Endothelial cell of umbilical vein (primary cell): ENCODE data around the gene IGFBP4. TPM values are rescaled to one million over a fixed set of nuclear protein-coding genes. Genes with fewer than 3 reads are reported as not detected.

Source experiments
- BruUV-seq: library from RNA; stranded (reverse); fragments of 400-500 nt; replicated peaks from 2 replicates; lab custom pipeline; 2021; lab: Mats Ljungman, UMichigan
- CTCF ChIA-PET: fragments of 300-600, 350-600 bp; sonication (Branson Sonifier 250); formaldehyde crosslinking; loops from one replicate; lab custom pipeline; 2021; ENCODE audit warnings: antibody characterized with exemption, inconsistent platforms; lab: Charles Lee
- POLR2A ChIA-PET: fragments of 300-600, 350-600 bp; sonication (Branson Sonifier 250); formaldehyde crosslinking; loops from one replicate; lab custom pipeline; 2021; ENCODE audit warnings: antibody characterized with exemption, inconsistent platforms; lab: Charles Lee
- DNase-seq: peaks from one replicate; pipeline ENCODE4 v3.0.0-alpha.2; 2011; ENCODE audit warnings: low read depth, low spot score
- FAIRE-seq: peaks from 2 replicates; lab custom pipeline; 2011; peaks lifted over from hg19 to GRCh38; lab: Jason Lieb, UNC
- H2AFZ ChIP-seq: 2 replicates; pipeline ENCODE4 v1.6.0; 2012; ENCODE audit warnings: low read depth, low read length, control low read depth, inconsistent platforms
- H3K27ac ChIP-seq: 2 replicates; pipeline ENCODE4 v1.5.1; 2011; ENCODE audit warnings: low read depth, mild to moderate bottlenecking, control low read depth, low read length, moderate library complexity; ENCODE audit not compliant: insufficient read depth
- H3K27me3 ChIP-seq, 2 experiments: 2 replicates each; pipeline versions ENCODE4 v1.6.0 to v1.6.1; 2011; ENCODE audit warnings: low read length in 2 of 2, mixed read lengths in 1 of 2; ENCODE audit not compliant: control insufficient read depth in 2 of 2, insufficient read depth in 2 of 2
- H3K36me3 ChIP-seq, 2 experiments: 2 replicates in 1 of 2; 3 replicates in 1 of 2; pipeline ENCODE4 v1.5.1; 2011; ENCODE audit warnings: low read length in 2 of 2, mild to moderate bottlenecking in 1 of 2, moderate library complexity in 1 of 2; ENCODE audit not compliant: control insufficient read depth in 2 of 2, insufficient read depth in 2 of 2; ENCODE audit errors: extremely low read depth in 1 of 2
- H3K4me1 ChIP-seq: 3 replicates; pipeline ENCODE4 v1.5.1; 2011; ENCODE audit warnings: mild to moderate bottlenecking, low read length; ENCODE audit not compliant: control insufficient read depth, insufficient read depth; ENCODE audit errors: extremely low read depth
- H3K4me2 ChIP-seq: 2 replicates; pipeline ENCODE4 v1.6.1; 2011; ENCODE audit warnings: low read length, control low read depth, mixed read lengths; ENCODE audit not compliant: insufficient read depth
- H3K4me3 ChIP-seq, 3 experiments: fragments of 200-600 bp in 1 of 3; sonication (generic), shearing (Covaris generic) in 1 of 3; replicated peaks in 1 of 3; 2 replicates each; pipeline ENCODE4 v1.5.1; 2011 to 2016; ENCODE audit warnings: control low read depth in 3 of 3, low read length in 3 of 3, mild to moderate bottlenecking in 2 of 3, inconsistent platforms in 1 of 3, low read depth in 1 of 3, moderate library complexity in 1 of 3; ENCODE audit not compliant: insufficient read depth in 1 of 3
- H3K79me2 ChIP-seq: 2 replicates; pipeline ENCODE4 v1.6.0; 2012; ENCODE audit warnings: low read length, inconsistent platforms; ENCODE audit not compliant: control insufficient read depth, insufficient read depth
- H3K9ac ChIP-seq: replicated peaks from 2 replicates; pipeline ENCODE3; 2011; ENCODE audit warnings: low read length, control low read depth; ENCODE audit not compliant: insufficient read depth; ENCODE audit errors: extremely low read depth
- H3K9me1 ChIP-seq: replicated peaks from 3 replicates; pipeline ENCODE4 v1.6.0; 2011; ENCODE audit warnings: mild to moderate bottlenecking, low read length; ENCODE audit not compliant: control insufficient read depth, insufficient read depth; ENCODE audit errors: extremely low read depth
- H3K9me3 ChIP-seq: replicated peaks from 2 replicates; pipeline ENCODE4 v1.5.1; 2012; ENCODE audit warnings: low read length, inconsistent platforms; ENCODE audit not compliant: control insufficient read depth, insufficient read depth
- H4K20me1 ChIP-seq: replicated peaks from 2 replicates; pipeline ENCODE3; 2011; ENCODE audit warnings: mild to moderate bottlenecking, low read length; ENCODE audit not compliant: control insufficient read depth, insufficient read depth; ENCODE audit errors: extremely low read depth
- CTCF ChIP-seq, 2 donors: IDR thresholded peaks; 1 replicate in 1 of 2; 2 replicates in 1 of 2; pipeline ENCODE4 v1.5.1; 2011; ENCODE audit warnings: low read length in 2 of 2, mild to moderate bottlenecking in 2 of 2, moderate library complexity in 2 of 2, control low read depth in 1 of 2, inconsistent platforms in 1 of 2, low read depth in 1 of 2; ENCODE audit not compliant: insufficient read depth in 1 of 2; ENCODE audit errors: extremely low read depth in 1 of 2
- EZH2 ChIP-seq: IDR thresholded peaks from 2 replicates; pipeline ENCODE4 v1.6.1; 2012; ENCODE audit warnings: borderline replicate concordance, low read depth, mild to moderate bottlenecking, moderate library complexity, low read length, inconsistent platforms; ENCODE audit not compliant: severe bottlenecking
- FOS ChIP-seq: IDR thresholded peaks from 2 replicates; pipeline ENCODE4 v1.6.1; 2011; ENCODE audit warnings: mild to moderate bottlenecking, low read length, moderate library complexity, borderline replicate concordance; ENCODE audit not compliant: insufficient read depth
- GATA2 ChIP-seq: IDR thresholded peaks from 2 replicates; pipeline ENCODE4 v1.7.0; 2011; ENCODE audit warnings: low read depth, mild to moderate bottlenecking, moderate library complexity, mixed read lengths, low read length; ENCODE audit not compliant: insufficient read length, insufficient read depth
- JUN ChIP-seq: IDR thresholded peaks from 2 replicates; pipeline ENCODE4 v1.6.1; 2011; ENCODE audit warnings: borderline replicate concordance, low read depth; ENCODE audit not compliant: insufficient read length, insufficient read depth
- MAX ChIP-seq: IDR thresholded peaks from 2 replicates; pipeline ENCODE4 v1.6.1; 2011; ENCODE audit not compliant: insufficient read depth, insufficient read length
- MYC ChIP-seq: IDR thresholded peaks from one replicate; pipeline ENCODE4 v1.6.1; 2011; ENCODE audit warnings: mild to moderate bottlenecking, low read depth, low read length
- POLR2A ChIP-seq: IDR thresholded peaks from 2 replicates; pipeline ENCODE4 v1.6.1; 2012; ENCODE audit warnings: low read depth, mild to moderate bottlenecking, control low read depth, low read length
- POLR2AphosphoS5 ChIP-seq: IDR thresholded peaks from 2 replicates; pipeline ENCODE4 v1.6.1; 2012; ENCODE audit warnings: low read depth, mild to moderate bottlenecking, control low read depth, low read length, moderate library complexity; ENCODE audit not compliant: insufficient read depth
- dilution Hi-C: fragments of 300-500 bp; cut with MboI; formaldehyde crosslinking; loops from one replicate; pipeline ENCODE4 v1.15.0; 2019; ENCODE audit warnings: low sequenced_read_pairs; ENCODE audit not compliant: extremely low pct_ligation_motif_present
- intact Hi-C: fragments of 100-400 bp; cut with micrococcal nuclease; formaldehyde crosslinking; loops from one replicate; pipeline ENCODE4 v1.10.0; 2022
- polyA plus RNA-seq, 4 experiments: library from polyadenylated mRNA; depleted of rRNA in 3 of 4; stranded (reverse) in 3 of 4; unstranded in 1 of 4; fragments of >200 nt; gene quantifications; 2 replicates each; pipeline versions ENCODE4 v1.2.1 to v1.2.3, GENCODE V29; 2011 to 2012; ENCODE audit warnings: missing spikeins in 1 of 4
- total RNA-seq: library from RNA; stranded (reverse); gene quantifications from 2 replicates; pipeline ENCODE4 v1.2.3, GENCODE V29; 2021

IGFBP4 gene
- total and polyA plus RNA-seq, 2 donors (not counting 3 experiments of a cell fraction or from before 2014, with no cell fraction given), result 377 to 618 TPM

GRCh38 chr17:40399185-40399584 lies 44.1 kb upstream of the IGFBP4 start:
- H3K9me1 ChIP-seq, result no peaks in the 10 kb centered on the region
- BruUV-seq, result no TSS peak
- no peak overlapping the region for H3K4me3 ChIP-seq
- H3K36me3 ChIP-seq, result peaks cover 0 to 37% of the 10 kb centered on the region in 2 experiments
- no peak overlapping the region for H2AFZ ChIP-seq
- FAIRE-seq (no peak), DNase-seq (no peak)
- POLR2A ChIA-PET, result no interaction called here
- H3K4me2 ChIP-seq, result no peak overlapping the region
- H3K79me2 ChIP-seq, result peaks cover 6% of the 10 kb centered on the region
- no peaks in the 10 kb centered on the region for H3K9me3 ChIP-seq
- dilution Hi-C loops (no loop called here), intact Hi-C loops (loop anchor here (1.0 kb wide), 3 partner anchors 77 to 161 kb away; no protein-coding TSS in a partner anchor)
- H3K27me3 ChIP-seq, result no peaks in the 10 kb centered on the region
- peak; percentile 35 to 44 for TF ChIP-seq CTCF (IDR thresholded peaks at IDR 0.05; ENCODE audit: extremely low read depth in 1 of 2, insufficient read depth in 1 of 2, low read depth in 1 of 2, low read length in 2 of 2)
- no peak for TF ChIP-seq GATA2
- no peak for TF ChIP-seq POLR2AphosphoS5
- no peaks in the 10 kb centered on the region for H3K4me1 ChIP-seq
- H3K27ac ChIP-seq, result no peak overlapping the region
- no peak overlapping the region for H3K9ac ChIP-seq
- CTCF ChIA-PET, result interaction anchor here (1.5 to 3.0 kb wide), 3 partner anchors 16 to 134 kb away, joined by 7 to 19 read pairs (median 8); no protein-coding TSS in a partner anchor
- no peaks in the 10 kb centered on the region for H4K20me1 ChIP-seq

GRCh38 chr17:40402668-40403067 lies 40.6 kb upstream of the IGFBP4 start:
- ChIA-PET POLR2A (no interaction called here), CTCF (interaction anchor here (0.8 to 1.6 kb wide), 2 partner anchors 8 to 73 kb away, joined by 3 to 4 read pairs; no protein-coding TSS in a partner anchor)
- BruUV-seq, result no TSS peak
- DNase-seq, result no peak
- TF ChIP-seq POLR2AphosphoS5, result no peak
- TF ChIP-seq POLR2A, result no peak
- no peak for TF ChIP-seq FOS
- TF ChIP-seq JUN, result no peak
- TF ChIP-seq MYC, result no peak
- TF ChIP-seq GATA2, result no peak
- no peak for TF ChIP-seq MAX
- TF ChIP-seq CTCF (IDR thresholded peaks at IDR 0.05; ENCODE audit: extremely low read depth in 1 of 2, insufficient read depth in 1 of 2, low read depth in 1 of 2, low read length in 2 of 2), result no peak
- no peak for TF ChIP-seq EZH2
- H4K20me1 ChIP-seq, result no peaks in the 10 kb centered on the region
- peaks cover 9% of the 10 kb centered on the region for H3K79me2 ChIP-seq
- intact Hi-C loops, result no loop called here
- peaks cover 0 to 45% of the 10 kb centered on the region in 2 experiments for H3K36me3 ChIP-seq
- no peak overlapping the region for H3K4me2 ChIP-seq
- H3K27me3 ChIP-seq, result no peaks in the 10 kb centered on the region
- no peak overlapping the region for H2AFZ ChIP-seq
- no peaks in the 10 kb centered on the region for H3K9me1 ChIP-seq
- no peaks in the 10 kb centered on the region for H3K4me1 ChIP-seq
- dilution Hi-C loops, result no loop called here
- no peak overlapping the region for H3K4me3 ChIP-seq
- FAIRE-seq, result no peak
- H3K9me3 ChIP-seq, result no peaks in the 10 kb centered on the region
- H3K27ac ChIP-seq, result no peak overlapping the region
- H3K9ac ChIP-seq, result no peak overlapping the region
